ENCODE data around the gene TKT.

GRCh38 chr3:53293867-53294266 lies 38.0 kb upstream of the TKT start:
- TF ChIP-seq, protein P1, sequence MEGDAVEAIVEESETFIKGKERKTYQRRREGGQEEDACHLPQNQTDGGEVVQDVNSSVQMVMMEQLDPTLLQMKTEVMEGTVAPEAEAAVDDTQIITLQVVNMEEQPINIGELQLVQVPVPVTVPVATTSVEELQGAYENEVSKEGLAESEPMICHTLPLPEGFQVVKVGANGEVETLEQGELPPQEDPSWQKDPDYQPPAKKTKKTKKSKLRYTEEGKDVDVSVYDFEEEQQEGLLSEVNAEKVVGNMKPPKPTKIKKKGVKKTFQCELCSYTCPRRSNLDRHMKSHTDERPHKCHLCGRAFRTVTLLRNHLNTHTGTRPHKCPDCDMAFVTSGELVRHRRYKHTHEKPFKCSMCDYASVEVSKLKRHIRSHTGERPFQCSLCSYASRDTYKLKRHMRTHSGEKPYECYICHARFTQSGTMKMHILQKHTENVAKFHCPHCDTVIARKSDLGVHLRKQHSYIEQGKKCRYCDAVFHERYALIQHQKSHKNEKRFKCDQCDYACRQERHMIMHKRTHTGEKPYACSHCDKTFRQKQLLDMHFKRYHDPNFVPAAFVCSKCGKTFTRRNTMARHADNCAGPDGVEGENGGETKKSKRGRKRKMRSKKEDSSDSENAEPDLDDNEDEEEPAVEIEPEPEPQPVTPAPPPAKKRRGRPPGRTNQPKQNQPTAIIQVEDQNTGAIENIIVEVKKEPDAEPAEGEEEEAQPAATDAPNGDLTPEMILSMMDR (IDR thresholded peaks at IDR 0.05; ENCODE audit: insufficient read depth, low read length): no peak
- TF ChIP-seq, protein P2, sequence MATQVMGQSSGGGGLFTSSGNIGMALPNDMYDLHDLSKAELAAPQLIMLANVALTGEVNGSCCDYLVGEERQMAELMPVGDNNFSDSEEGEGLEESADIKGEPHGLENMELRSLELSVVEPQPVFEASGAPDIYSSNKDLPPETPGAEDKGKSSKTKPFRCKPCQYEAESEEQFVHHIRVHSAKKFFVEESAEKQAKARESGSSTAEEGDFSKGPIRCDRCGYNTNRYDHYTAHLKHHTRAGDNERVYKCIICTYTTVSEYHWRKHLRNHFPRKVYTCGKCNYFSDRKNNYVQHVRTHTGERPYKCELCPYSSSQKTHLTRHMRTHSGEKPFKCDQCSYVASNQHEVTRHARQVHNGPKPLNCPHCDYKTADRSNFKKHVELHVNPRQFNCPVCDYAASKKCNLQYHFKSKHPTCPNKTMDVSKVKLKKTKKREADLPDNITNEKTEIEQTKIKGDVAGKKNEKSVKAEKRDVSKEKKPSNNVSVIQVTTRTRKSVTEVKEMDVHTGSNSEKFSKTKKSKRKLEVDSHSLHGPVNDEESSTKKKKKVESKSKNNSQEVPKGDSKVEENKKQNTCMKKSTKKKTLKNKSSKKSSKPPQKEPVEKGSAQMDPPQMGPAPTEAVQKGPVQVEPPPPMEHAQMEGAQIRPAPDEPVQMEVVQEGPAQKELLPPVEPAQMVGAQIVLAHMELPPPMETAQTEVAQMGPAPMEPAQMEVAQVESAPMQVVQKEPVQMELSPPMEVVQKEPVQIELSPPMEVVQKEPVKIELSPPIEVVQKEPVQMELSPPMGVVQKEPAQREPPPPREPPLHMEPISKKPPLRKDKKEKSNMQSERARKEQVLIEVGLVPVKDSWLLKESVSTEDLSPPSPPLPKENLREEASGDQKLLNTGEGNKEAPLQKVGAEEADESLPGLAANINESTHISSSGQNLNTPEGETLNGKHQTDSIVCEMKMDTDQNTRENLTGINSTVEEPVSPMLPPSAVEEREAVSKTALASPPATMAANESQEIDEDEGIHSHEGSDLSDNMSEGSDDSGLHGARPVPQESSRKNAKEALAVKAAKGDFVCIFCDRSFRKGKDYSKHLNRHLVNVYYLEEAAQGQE (IDR thresholded peaks at IDR 0.05; ENCODE audit: insufficient replicate concordance, low read depth): no peak

Measured in HL-60 (cell line).